RKO (cell line): ENCODE results near the gene GRK5.
"Not testable (repeated sequence)": the region's sequence is repeated elsewhere in the genome, so short reads cannot be mapped to it uniquely, and the experiment has no call there.

Experiments
- DNase-seq: peaks from one replicate; pipeline ENCODE4 v3.0.0-alpha.2; 2016; ENCODE audit warnings: low spot score

The GRK5 gene

GRCh38 chr10:119421891-119422681, 214.7 kb downstream of the GRK5 start:
- no peak for DNase-seq

- DNase-seq: no peak
Observed at GRCh38 chr10:119422682-119423509, 215.5 kb downstream of the GRK5 start.

- DNase-seq: no peak
Observed at GRCh38 chr10:119423510-119424257, 216.3 kb downstream of the GRK5 start.

DNA sequence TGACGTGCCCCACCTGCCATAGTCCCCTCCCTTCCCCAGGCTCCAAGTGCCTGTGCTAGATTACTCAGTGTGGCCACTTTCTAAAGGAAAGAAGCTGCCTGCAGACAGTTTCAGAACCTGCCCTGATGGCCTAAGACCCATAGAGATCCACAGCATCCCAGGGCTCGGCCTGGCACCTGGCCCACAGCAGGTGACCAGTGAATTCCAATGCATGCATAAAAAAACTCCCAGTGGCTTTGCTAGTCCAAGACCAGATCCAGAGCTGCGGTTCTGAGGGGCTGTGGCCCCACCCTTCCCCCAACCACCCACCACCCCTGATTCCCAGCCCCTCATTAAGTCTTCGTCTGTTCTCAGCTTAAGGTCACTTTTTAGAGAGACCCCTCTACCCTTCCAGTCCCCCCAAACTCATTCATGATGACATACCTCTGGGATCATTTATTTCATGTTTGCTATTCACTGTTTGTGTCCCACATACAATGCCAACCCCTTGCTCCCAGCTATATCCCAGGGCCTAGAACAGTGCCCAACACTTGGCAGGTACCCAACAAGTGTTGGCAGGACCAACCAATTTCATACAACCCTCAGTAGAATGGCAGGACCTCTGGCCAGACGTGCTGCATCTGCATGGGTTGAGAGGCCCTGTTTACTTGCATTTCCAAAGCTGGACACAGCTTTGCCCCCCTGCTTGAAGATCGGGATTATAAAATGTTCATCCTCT, 217.0 kb downstream of the GRK5 start:
- DNase-seq: no peak

GRCh38 chr10:119425102-119425880, 217.9 kb downstream of the GRK5 start:
- DNase-seq: no peak

GRCh38 chr10:119425881-119426170, 218.5 kb downstream of the GRK5 start:
- DNase-seq: no peak

- no peak for DNase-seq
Observed at GRCh38 chr10:119426699-119427098, 219.3 kb downstream of the GRK5 start.

GRCh38 chr10:119427263-119427864, 220.0 kb downstream of the GRK5 start:
- DNase-seq: no peak

GRCh38 chr10:119428789-119429188, 221.4 kb downstream of the GRK5 start:
- no peak for DNase-seq

DNA sequence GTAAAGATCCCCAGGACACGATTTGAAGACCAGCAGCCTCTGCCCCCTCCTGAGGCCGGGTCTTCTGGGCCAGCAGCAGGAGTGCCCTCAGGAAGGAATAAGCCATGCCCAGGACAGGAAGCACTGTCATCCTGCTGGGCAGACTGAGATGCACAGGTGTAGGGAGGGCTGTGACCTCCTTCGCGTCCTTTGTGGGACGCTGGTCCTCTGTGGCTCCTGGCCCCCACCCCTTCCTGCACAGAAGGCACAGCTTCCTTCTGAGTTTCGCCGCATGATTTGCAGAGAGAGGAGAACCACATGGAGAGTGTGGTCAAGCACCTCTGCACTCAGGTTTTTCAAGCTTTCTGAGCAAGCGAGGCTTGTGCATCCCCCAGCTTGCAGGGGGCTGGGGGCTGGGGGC, 222.4 kb downstream of the GRK5 start:
- no peak for DNase-seq

DNA sequence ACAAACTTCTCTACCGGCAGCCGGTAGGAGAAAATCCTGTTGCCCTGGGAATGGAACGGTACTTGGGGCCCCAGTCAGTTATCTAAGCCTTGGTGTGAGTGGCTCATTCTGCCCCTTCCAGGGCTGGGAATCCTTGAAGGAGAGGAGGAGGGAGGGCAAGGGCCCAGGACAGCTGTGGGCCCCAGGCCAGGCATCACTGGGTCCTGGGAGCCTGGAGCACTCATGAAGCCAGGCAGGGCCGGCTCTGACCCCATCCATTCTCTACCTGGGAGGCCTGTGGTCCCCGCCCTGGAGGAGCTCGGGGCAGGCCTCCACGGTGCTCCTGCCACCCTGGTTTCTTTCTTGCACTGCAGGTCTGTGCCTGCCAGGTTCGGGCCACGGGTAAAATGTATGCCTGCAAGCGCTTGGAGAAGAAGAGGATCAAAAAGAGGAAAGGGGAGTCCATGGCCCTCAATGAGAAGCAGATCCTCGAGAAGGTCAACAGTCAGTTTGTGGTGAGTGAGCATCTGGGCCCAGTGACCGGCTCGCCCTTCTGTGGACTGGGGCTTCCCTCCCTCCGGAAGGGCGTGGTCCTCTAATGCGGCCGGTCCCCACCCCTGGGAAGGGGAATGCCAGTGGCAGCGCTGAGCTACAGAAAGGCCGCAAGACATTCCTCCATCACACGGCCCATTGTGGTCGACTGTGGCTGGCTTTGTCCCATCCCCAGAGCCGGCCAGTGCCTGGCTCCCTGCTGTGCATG, 223.8 kb downstream of the GRK5 start:
- no peak for DNase-seq

GRCh38 chr10:119431773-119432135, 224.4 kb downstream of the GRK5 start:
- DNase-seq: no peak

DNA sequence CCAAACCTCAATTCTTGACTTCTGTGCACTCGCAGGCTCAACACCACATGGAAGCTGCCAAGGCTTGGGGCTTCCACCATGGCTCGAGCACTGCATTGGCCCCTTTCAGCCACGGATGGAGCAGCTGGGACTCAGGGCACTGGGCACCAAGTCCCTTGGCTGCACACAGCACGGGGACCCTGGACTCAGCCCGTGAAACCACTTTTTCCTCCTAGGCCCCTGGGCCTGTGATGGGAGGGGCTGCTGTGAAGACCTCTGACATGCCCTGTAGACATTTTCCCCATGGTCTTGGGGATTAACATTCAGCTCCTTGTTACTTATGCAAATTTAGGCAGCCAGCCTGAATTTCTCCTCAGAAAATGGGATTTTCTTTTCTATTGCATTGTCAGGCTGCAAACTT, 227.6 kb downstream of the GRK5 start:
- not testable (repeated sequence) for DNase-seq

DNA sequence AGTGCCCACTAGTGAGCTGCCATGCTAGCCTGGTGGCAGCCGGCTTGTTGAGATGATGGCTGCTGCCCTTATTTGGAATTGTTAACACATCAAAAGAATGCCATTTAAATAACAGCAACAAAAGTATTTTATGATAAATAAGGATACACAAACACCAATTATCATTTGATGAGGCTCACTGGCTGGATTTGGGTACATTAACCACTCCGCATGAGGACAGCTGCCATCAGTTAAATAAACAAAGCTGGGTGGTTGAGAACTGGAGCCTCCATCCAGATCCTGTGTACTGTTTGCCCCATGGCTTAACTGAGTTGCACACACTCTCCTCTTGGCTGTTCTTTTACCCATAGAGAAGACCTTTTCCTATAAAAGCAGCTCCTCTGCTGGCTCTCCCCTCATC, 231.3 kb downstream of the GRK5 start:
- no peak for DNase-seq

- no peak for DNase-seq
Observed at GRCh38 chr10:119439922-119440321, 232.6 kb downstream of the GRK5 start.

GRCh38 chr10:119441151-119441821, 233.9 kb downstream of the GRK5 start:
- no peak for DNase-seq

DNA sequence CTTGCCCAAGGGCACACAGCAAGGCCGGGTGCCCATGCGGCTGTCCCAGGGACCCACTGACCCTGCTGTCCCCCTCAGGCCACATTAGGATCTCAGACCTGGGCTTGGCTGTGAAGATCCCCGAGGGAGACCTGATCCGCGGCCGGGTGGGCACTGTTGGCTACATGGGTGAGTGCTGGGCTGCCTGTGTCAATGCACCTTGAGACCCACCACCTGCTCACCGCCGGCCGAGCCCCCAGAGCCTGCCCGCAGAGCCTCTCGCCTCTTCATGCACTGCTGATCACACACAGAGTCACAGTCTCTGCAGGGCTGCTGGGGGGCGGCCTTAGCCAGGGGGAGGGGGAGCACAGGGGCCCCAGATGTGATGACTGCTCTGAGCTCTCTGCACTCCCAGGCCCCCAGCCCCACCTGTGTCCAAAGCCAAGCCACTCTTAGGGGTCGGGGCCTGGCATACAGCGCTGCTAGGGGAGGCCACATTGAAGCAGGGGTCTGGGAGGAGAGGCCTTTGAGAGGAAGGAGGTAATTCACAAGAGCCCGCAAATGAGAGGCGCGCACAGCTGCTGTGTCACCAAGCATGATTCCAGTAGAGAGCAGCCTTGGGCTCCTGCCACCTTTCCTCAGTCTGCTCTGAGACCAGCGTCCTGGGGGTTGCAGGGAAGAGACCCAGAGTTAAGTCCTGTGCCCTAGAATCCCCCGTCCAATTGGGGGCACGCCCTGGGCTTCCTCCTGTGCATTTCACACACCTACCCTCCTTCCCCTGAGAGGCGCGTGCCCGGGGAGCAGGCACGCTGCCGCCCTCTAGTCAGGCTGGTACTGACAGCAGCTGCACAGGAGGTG, 234.8 kb downstream of the GRK5 start:
- DNase-seq: no peak

DNA sequence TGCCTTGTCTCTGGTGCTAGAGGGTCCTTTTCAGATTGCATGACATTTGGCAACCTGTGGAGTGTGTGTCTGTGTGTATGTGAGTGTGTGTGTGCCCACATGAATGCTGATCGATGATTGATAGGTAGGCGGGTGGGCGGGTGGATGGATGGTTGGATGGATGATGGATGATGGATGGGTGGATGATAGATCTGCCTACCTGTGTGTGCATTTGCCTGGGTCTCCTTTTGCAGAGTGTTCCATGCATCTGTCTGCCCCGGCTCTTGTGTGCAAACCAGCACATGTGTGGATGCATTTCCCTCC, 235.3 kb downstream of the GRK5 start:
- no peak for DNase-seq

DNA sequence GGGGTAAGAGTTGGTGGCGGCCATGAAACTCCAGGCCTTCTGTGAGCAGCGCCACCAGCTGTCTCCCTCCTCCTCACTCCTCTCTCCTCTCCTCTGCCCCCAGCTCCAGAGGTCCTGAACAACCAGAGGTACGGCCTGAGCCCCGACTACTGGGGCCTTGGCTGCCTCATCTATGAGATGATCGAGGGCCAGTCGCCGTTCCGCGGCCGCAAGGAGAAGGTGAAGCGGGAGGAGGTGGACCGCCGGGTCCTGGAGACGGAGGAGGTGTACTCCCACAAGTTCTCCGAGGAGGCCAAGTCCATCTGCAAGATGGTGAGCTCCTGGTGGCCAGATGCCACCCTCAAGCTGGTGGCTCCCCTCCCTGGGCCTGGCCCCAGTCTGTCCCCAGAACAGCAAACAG, 236.1 kb downstream of the GRK5 start:
- DNase-seq: no peak
